Measurements from ENCODE around the gene CAND2.

GRCh38 chr3:12809001-12809400 is 12.5 kb downstream of the CAND2 start:
- TF ChIP-seq CTCF (conservative IDR thresholded peaks at IDR 0.05) = no peak
- no peak for TF ChIP-seq EZH2 (IDR thresholded peaks at IDR 0.05; ENCODE audit: low read depth)

All from PC-9 (cell line).